Loucy (cell line): ENCODE results near the gene PLEKHD1.

Experiments used
- CTCF ChIP-seq: fragments of 200-600 bp; sonication (generic); conservative IDR thresholded peaks from 2 replicates; pipeline ENCODE4 v1.5.1; 2014; ENCODE audit warnings: mild to moderate bottlenecking, antibody characterized with exemption, low read length
- EZH2phosphoT487 ChIP-seq: fragments of 200-600 bp; IDR thresholded peaks from 2 replicates; pipeline ENCODE4 v1.6.1; 2018; ENCODE audit warnings: antibody characterized with exemption, mild to moderate bottlenecking, moderate library complexity, borderline replicate concordance

- TF ChIP-seq CTCF = no peak
- TF ChIP-seq EZH2phosphoT487 = no peak
Observed at GRCh38 chr14:69493038-69493437, 8.5 kb downstream of the PLEKHD1 start.
